NCI-H345 treated with DMSO at 0.1 percent for 48 hours (cell line): ENCODE measurements around the gene DUSP15.
"Not testable (repeated sequence)": the region's sequence is repeated elsewhere in the genome, so short reads cannot be mapped to it uniquely, and the experiment has no call there.

ENCODE experiments used
- DNase-seq: peaks from one replicate; lab custom pipeline; 2025; ENCODE audit not compliant: unreplicated experiment; lab: John Stamatoyannopoulos, UW

DUSP15 gene

GRCh38 chr20:31840906-31841816 lies 29.2 kb downstream of the DUSP15 start:
- no peak for DNase-seq

GRCh38 chr20:31839782-31840487 lies 30.4 kb downstream of the DUSP15 start:
- DNase-seq = no peak

DNA sequence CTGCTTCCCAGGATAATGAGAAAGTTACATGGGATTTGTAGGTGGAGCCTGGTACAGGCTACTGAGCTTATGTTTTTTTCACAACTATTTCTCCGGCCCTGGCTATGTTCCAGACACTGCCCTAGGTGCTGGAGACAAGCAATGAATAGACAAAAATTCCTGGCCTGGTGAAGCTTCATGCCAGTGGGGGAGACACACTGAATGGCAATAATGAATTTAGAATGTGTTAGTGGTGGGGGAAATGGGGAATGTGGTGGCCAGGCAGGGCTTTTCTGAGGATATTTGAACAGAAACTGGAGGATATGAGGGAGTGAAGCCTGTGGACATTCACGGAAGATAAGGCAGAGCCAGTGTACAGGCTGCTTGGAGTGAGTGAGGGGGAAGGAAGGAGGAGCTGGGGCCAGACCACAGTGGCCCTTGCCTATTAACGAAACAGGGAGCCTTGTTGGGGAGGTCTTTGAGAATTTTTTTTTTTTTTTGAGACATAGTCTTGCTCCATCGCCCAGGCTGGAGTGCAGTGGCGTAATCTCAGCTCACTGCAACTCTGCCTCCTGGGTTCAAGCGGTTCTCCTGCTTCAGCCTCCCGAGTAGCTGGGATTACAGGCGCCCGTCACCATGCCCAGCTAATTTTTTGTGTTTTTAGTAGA lies 31.6 kb downstream of the DUSP15 start:
- no peak for DNase-seq

DNA sequence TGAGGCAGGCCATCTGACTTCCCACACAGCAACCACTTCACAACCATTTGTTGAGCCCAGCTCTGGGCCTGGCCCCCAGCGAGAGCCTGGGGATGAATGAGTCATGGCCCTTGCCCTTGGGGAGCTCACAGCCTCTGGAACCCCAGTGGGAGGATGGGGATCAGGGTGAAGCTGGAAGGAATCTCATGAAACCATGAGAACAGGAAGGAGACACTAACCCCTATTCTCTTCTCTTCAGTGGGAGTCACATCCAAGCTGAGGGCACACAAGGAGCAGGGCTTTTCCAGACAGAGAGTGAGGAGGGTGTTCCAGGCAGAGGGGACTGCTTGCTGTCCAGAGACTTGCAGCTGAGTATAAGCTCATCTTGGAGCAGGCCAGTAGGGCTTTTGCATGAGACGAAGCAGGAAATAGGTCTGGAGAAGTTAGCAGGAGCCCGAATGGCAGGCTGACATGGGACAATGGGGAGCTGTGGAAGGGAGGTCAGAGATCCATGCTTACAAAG lies 32.4 kb downstream of the DUSP15 start:
- no peak for DNase-seq

GRCh38 chr20:31836853-31837608 lies 33.3 kb downstream of the DUSP15 start:
- DNase-seq = no peak

- DNase-seq = no peak
These were observed 34.1 kb downstream of the DUSP15 start for GRCh38 chr20:31835977-31836852.

DNA sequence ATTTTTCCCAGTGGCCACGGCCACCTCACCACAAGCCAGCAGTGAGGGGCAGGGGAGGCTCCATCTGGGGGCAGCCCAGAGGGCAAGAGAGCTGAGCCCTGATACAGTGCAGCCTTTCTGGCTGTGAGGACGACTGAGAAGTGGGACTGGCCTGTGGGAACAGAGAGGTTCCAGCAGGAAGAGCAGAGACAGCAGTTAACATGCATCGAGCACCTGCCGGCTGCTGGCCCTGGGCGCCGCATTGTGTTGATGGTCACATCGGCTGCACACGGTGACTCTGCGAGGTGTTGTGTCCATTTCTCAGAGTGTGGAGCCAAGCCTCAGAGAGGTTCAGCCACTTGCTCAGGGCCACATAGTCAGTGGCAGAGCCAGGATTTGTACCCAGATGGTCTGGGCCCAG lies 34.8 kb downstream of the DUSP15 start:
- DNase-seq = no peak

GRCh38 chr20:31833931-31834521 lies 36.3 kb downstream of the DUSP15 start:
- no peak for DNase-seq

GRCh38 chr20:31833130-31833930 lies 37.0 kb downstream of the DUSP15 start:
- no peak for DNase-seq

- no peak for DNase-seq
These were observed 38.5 kb downstream of the DUSP15 start for GRCh38 chr20:31831771-31832306.

DNA sequence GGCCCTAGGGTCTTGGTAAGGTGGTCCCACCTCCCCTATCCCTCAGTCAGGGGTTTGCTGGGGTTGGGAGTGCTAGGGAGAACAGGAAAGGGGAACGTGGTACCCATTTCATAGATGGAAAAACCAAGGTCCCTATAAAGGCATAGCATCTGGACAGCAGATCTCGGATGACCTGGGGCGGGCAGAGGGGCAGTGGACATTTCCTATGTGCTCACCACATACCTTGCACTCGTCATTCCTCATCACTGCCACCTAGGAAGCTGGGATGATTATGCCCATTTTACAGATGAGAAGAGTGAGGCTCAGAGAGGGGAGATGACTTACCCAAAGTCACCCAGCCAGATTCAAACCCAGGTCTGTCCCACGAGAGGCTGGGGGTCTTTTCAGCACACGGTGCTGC lies 39.1 kb downstream of the DUSP15 start:
- no peak for DNase-seq

GRCh38 chr20:31830406-31830981 lies 39.8 kb downstream of the DUSP15 start:
- no peak for DNase-seq

DNA sequence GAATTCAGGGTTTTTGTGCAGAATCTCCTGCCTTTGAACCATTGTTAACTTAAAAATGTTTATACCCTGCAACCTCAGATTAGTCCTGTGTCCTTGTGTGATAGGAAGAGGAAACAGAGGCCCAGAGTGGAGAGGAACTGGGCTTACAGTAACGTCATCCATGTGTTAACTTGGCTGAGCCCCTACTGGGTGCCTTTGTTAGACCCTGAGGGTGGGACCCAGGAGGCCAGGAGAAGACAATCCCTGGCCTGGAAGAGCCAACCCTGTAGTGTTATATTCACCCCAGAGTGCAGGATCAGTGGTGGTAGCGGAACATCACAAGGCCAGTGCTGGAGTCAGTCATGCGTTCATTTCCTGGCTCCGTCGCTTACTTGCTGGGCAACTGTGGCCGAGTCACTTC lies 40.6 kb downstream of the DUSP15 start:
- no peak for DNase-seq

- not testable (repeated sequence) for DNase-seq
These were observed 42.3 kb downstream of the DUSP15 start for GRCh38 chr20:31828016-31828415.

- DNase-seq = no peak
These were observed 43.3 kb downstream of the DUSP15 start for GRCh38 chr20:31827059-31827458.

DNA sequence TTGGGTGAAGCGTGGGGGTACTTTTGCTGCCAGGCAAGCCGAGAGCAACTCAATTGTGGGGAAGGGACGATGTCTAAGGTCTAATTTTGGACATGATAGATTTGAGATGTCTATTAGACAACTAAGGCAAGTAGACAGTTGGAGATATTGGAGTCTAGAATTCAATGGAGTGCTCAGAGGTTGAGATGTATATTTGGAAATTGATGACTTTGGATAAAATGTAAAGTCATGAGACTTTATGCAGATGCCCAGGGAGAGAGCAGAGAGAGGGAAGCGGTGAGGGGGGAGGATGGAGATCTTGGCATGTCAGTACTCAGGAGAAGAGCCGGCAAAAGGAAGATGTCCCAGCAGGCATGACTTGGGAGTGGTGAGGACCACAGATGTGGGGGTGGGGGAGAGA lies 44.3 kb downstream of the DUSP15 start:
- no peak for DNase-seq

GRCh38 chr20:31824554-31825313 lies 45.6 kb downstream of the DUSP15 start:
- DNase-seq = no peak
